Prostate gland (tissue), 2 donors: ENCODE data around the gene KCNK7. TPM values are rescaled to one million over a fixed set of nuclear protein-coding genes. Genes with fewer than 3 reads are reported as not detected.

Experiments
- DNase-seq: peaks from one replicate; pipeline ENCODE4 v3.0.0-alpha.2; 2019; ENCODE audit warnings: low spot score
- H3K27ac ChIP-seq, 2 donors: fragments of 200-600 bp; sonication (generic); 2 replicates each; pipeline ENCODE4 v1.5.1; 2017 to 2019
- H3K27me3 ChIP-seq: fragments of 200-600 bp; sonication (generic); replicated peaks from 2 replicates; pipeline ENCODE4 v1.5.1; 2019; ENCODE audit not compliant: insufficient read depth
- H3K36me3 ChIP-seq, 2 donors: fragments of 200-600 bp; sonication (generic); 1 replicate in 1 of 2; 2 replicates in 1 of 2; pipeline versions ENCODE4 v1.5.1 to v1.8.1; 2017 to 2019
- H3K4me1 ChIP-seq: fragments of 200-600 bp; sonication (generic); replicated peaks from 2 replicates; pipeline ENCODE4 v1.5.1; 2019
- H3K4me3 ChIP-seq, 2 donors: fragments of 200-600 bp; sonication (generic); 2 replicates each; pipeline ENCODE4 v1.5.1; 2017 to 2019
- H3K9me3 ChIP-seq: fragments of 200-600 bp; sonication (generic); 2 replicates; pipeline ENCODE4 v1.5.1; 2017
- POLR2A ChIP-seq: fragments of 450-650 bp; IDR thresholded peaks from one replicate; pipeline ENCODE4 v1.6.1; 2016; ENCODE audit warnings: antibody characterized with exemption, mild to moderate bottlenecking
- POLR2AphosphoS5 ChIP-seq: sonication (generic); formaldehyde crosslinking; IDR thresholded peaks from one replicate; pipeline ENCODE4 v1.6.1; 2017; ENCODE audit warnings: antibody characterized with exemption
- WGBS: methylation state at CpG from one replicate; pipeline ENCODE4 v1.1.5; 2018; 5-methylcytosine and 5-hydroxymethylcytosine counted together
- intact Hi-C: fragments of 100-400 bp; cut with DNase I; formaldehyde crosslinking; loops from one replicate; pipeline ENCODE4 v1.14.2; 2022
- total RNA-seq, 2 donors: library from RNA; depleted of rRNA; stranded (reverse); fragments of >200 nt; gene quantifications; one replicate each; pipeline ENCODE4 v1.1.0, GENCODE V29; 2016
- TF ChIP-seq, protein P1 (sequence below), 4 experiments: fragments of 200-600 bp in 2 of 4; fragments of 450-650 bp in 2 of 4; sonication (generic) in 2 of 4; IDR thresholded peaks; 1 replicate in 3 of 4; 2 replicates in 1 of 4; pipeline ENCODE4 v1.5.1; 2016 to 2019; ENCODE audit warnings: antibody characterized with exemption in 4 of 4, mild to moderate bottlenecking in 2 of 4, moderate library complexity in 2 of 4

Gene KCNK7
- total RNA-seq, 2 donors from 2014 or later = 0.74 TPM; not detected in 1

GRCh38 chr11:65553301-65554001, 42.1 kb downstream of the KCNK7 start:
- Histone ChIP-seq H3K4me3 (no peak overlapping the region), H3K9me3 (no peaks in the 10 kb centered on the region), H3K27me3 (no peaks in the 10 kb centered on the region), H3K36me3 (no peaks in the 10 kb centered on the region), H3K27ac (no peak overlapping the region), H3K4me1 (peaks cover 5% of the 10 kb centered on the region)
- DNase-seq = no peak
- no peak for TF ChIP-seq POLR2A
- TF ChIP-seq, protein P1, sequence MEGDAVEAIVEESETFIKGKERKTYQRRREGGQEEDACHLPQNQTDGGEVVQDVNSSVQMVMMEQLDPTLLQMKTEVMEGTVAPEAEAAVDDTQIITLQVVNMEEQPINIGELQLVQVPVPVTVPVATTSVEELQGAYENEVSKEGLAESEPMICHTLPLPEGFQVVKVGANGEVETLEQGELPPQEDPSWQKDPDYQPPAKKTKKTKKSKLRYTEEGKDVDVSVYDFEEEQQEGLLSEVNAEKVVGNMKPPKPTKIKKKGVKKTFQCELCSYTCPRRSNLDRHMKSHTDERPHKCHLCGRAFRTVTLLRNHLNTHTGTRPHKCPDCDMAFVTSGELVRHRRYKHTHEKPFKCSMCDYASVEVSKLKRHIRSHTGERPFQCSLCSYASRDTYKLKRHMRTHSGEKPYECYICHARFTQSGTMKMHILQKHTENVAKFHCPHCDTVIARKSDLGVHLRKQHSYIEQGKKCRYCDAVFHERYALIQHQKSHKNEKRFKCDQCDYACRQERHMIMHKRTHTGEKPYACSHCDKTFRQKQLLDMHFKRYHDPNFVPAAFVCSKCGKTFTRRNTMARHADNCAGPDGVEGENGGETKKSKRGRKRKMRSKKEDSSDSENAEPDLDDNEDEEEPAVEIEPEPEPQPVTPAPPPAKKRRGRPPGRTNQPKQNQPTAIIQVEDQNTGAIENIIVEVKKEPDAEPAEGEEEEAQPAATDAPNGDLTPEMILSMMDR (IDR thresholded peaks at IDR 0.05) = no peak
- no peak for TF ChIP-seq POLR2AphosphoS5
- 69% methylated on average over 30 of the region's 37 CpGs for WGBS
- intact Hi-C loops = no loop called here

DNA sequence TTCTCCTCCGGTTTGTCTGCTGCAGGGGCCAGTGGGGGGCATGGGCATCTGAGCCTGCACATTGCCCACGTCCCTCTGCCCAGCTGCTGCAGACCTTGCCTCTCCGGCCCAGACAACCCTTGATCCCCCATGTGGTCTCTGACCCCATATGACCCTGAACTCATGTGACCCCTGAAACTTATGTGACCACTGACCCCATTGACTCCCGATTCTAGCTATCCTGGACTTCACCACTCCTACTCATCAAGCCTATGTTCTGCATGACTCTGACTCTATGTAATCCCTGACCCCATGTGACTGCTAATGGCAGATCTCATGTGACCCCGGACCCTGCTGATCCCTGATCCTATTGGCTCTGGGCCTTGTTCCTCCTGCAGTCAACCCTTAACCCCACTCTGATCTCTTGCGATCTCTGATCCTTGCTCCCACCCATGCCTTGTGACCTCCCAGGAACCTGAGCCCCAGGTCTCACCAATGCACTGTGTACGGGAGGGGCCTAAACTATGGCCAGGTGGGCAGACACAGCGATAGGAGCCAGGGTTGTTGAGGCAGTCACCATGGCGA, 43.1 kb downstream of the KCNK7 start:
- Histone ChIP-seq H3K4me1 (peaks cover 5% of the 10 kb centered on the region), H3K9me3 (no peaks in the 10 kb centered on the region), H3K27ac (no peak overlapping the region), H3K4me3 (no peak overlapping the region), H3K27me3 (no peaks in the 10 kb centered on the region), H3K36me3 (no peaks in the 10 kb centered on the region)
- no peak for TF ChIP-seq POLR2AphosphoS5
- TF ChIP-seq, protein P1 (IDR thresholded peaks at IDR 0.05) = no peak
- no peak for TF ChIP-seq POLR2A
- no peak for DNase-seq
- intact Hi-C loops = no loop called here
- WGBS = 82% methylated on average over 9 of the region's 9 CpGs

DNA sequence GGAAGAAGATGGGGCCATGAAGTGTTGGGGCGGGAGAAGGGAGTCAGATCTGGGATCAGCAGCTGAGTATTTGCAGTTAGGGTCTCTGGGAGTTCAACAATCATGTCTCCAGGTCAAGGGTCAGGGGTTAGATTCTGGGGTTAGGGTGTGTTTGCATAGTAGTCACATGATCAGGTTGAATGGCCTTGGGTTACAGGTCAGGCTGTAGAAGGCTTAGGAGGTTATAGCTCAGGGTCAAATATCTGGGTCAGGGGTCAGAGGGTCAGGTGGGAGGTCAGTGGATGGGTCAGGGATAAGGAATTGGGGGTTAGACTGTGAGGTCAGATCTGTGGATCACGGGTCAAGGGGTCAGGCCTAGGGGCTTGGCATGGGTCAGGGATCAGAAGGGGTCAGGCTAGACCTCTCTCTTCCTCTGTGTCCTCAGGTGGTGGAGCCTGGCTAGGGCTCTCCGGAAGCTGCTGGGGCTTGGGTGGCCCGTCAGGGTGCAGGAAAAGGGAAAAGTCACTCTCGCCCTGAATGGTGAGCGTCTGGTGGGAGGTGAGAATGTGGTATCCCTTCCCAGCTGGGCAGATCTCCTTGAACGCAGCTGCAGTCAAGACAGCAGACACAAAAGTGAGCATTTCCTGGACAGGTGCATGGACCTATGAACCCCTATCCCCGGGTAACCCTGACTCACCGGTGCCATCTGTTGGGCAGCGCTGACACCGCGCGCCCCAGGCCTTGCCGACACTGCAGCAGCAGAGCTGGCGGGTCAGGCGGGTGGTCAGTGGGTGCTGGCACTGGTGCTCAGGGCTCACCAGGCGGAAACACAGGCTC, 43.8 kb downstream of the KCNK7 start:
- Histone ChIP-seq H3K9me3 (no peaks in the 10 kb centered on the region), H3K27ac (no peak overlapping the region), H3K27me3 (no peaks in the 10 kb centered on the region), H3K4me1 (peaks cover 3% of the 10 kb centered on the region), H3K36me3 (no peaks in the 10 kb centered on the region), H3K4me3 (no peak overlapping the region)
- TF ChIP-seq POLR2AphosphoS5 = no peak
- TF ChIP-seq, protein P1 (IDR thresholded peaks at IDR 0.05) = peak in 2 of 4 experiments; percentile 44 to 55
- no peak for DNase-seq
- WGBS = 66% methylated on average over 12 of the region's 17 CpGs
- intact Hi-C loops = no loop called here

GRCh38 chr11:65549096-65549495, 46.5 kb downstream of the KCNK7 start:
- DNase-seq = no peak
- whole genome bisulfite sequencing = 96% methylated on average over 3 of the region's 3 CpGs
- TF ChIP-seq, protein P1 (IDR thresholded peaks at IDR 0.05) = no peak
- TF ChIP-seq POLR2AphosphoS5 (no peak), POLR2A (no peak)

More at GRCh38 chr11:65549096-65549495, 46.5 kb downstream of the KCNK7 start:
- no peaks in the 10 kb centered on the region for H3K36me3 ChIP-seq
- no peaks in the 10 kb centered on the region for H3K27me3 ChIP-seq
- H3K9me3 ChIP-seq = no peaks in the 10 kb centered on the region
- H3K4me1 ChIP-seq = no peaks in the 10 kb centered on the region
- no peak overlapping the region for H3K27ac ChIP-seq
- no peak overlapping the region for H3K4me3 ChIP-seq
- intact Hi-C loops = no loop called here
